H1 (cell line): ENCODE data around the gene BCL2L1. TPM values are rescaled to one million over a fixed set of nuclear protein-coding genes. Genes with fewer than 3 reads are reported as not detected.

Experiments
- CTCF ChIA-PET: fragments of 300-600 bp; sonication (Branson Sonifier 250); formaldehyde crosslinking; loops from one replicate; lab custom pipeline; 2021; ENCODE audit not compliant: partially characterized antibody; lab: Charles Lee
- POLR2A ChIA-PET: fragments of 300-600 bp; sonication (Branson Sonifier 250); formaldehyde crosslinking; loops from one replicate; lab custom pipeline; 2021; ENCODE audit warnings: inconsistent platforms; ENCODE audit not compliant: partially characterized antibody; lab: Charles Lee
- DNase-seq, 2 experiments: peaks; one replicate each; pipeline versions ENCODE4 v3.0.0 to v3.0.0-alpha.2; 2010 to 2022; ENCODE audit warnings: low spot score in 2 of 2, low read depth in 1 of 2, mixed read lengths in 1 of 2
- FAIRE-seq: peaks from 2 replicates; lab custom pipeline; 2011; peaks lifted over from hg19 to GRCh38; lab: Jason Lieb, UNC
- H2AFZ ChIP-seq: 2 replicates; pipeline ENCODE4 v1.8.1; 2012; ENCODE audit warnings: low read length, inconsistent platforms
- H2AK5ac ChIP-seq: 2 replicates; pipeline ENCODE4 v1.6.1; 2013; ENCODE audit warnings: low read depth, low read length
- H2BK120ac ChIP-seq: replicated peaks from 2 replicates; pipeline ENCODE3; 2013; ENCODE audit warnings: low read depth, low read length, inconsistent platforms
- H2BK12ac ChIP-seq: 2 replicates; pipeline ENCODE4 v1.6.1; 2013; ENCODE audit warnings: low read depth, low read length
- H2BK15ac ChIP-seq: 2 replicates; pipeline ENCODE4 v1.6.1; 2013; ENCODE audit warnings: low read length
- H2BK20ac ChIP-seq: 2 replicates; pipeline ENCODE4 v1.6.1; 2013; ENCODE audit warnings: low read length
- H2BK5ac ChIP-seq: 2 replicates; pipeline ENCODE4 v1.6.1; 2013; ENCODE audit warnings: low read depth, low read length
- H3K14ac ChIP-seq: 2 replicates; pipeline ENCODE4 v1.6.1; 2013; ENCODE audit warnings: inconsistent platforms; ENCODE audit not compliant: insufficient read length
- H3K18ac ChIP-seq: 2 replicates; pipeline ENCODE4 v1.6.1; 2013; ENCODE audit warnings: low read length; ENCODE audit errors: extremely low read depth
- H3K23ac ChIP-seq: 2 replicates; pipeline ENCODE4 v1.6.1; 2013; ENCODE audit warnings: inconsistent platforms; ENCODE audit not compliant: insufficient read length
- H3K23me2 ChIP-seq: 2 replicates; pipeline ENCODE4 v1.6.1; 2013; ENCODE audit warnings: low read depth, low read length
- H3K27ac ChIP-seq: 2 replicates; pipeline ENCODE4 v1.6.1; 2011; ENCODE audit warnings: low read depth, low read length, inconsistent platforms
- H3K27me3 ChIP-seq, 4 experiments: replicated peaks in 1 of 4; 1 replicate in 1 of 4; 2 replicates in 3 of 4; pipeline versions ENCODE4 v1.6.1 to v1.8.1; 2011 to 2013; ENCODE audit warnings: low read length in 3 of 4, mild to moderate bottlenecking in 3 of 4, inconsistent platforms in 2 of 4, mixed read lengths in 2 of 4, moderate library complexity in 1 of 4; ENCODE audit not compliant: control insufficient read depth in 3 of 4, insufficient read depth in 3 of 4; ENCODE audit errors: extremely low read depth in 1 of 4
- H3K36me3 ChIP-seq, 4 experiments: 2 replicates each; pipeline versions ENCODE4 v1.6.1 to v1.8.1; 2011 to 2013; ENCODE audit warnings: mild to moderate bottlenecking in 4 of 4, low read length in 3 of 4, moderate library complexity in 2 of 4, control low read depth in 1 of 4, inconsistent platforms in 1 of 4; ENCODE audit not compliant: insufficient read depth in 4 of 4, control insufficient read depth in 2 of 4
- H3K4ac ChIP-seq: replicated peaks from 2 replicates; pipeline ENCODE3; 2013; ENCODE audit warnings: low read length, low read depth, mixed read lengths, inconsistent platforms; ENCODE audit not compliant: insufficient read length
- H3K4me1 ChIP-seq, 4 experiments: replicated peaks in 1 of 4; 1 replicate in 1 of 4; 2 replicates in 3 of 4; pipeline versions ENCODE4 v1.6.1 to v1.8.1; 2011 to 2013; ENCODE audit warnings: low read length in 3 of 4, inconsistent platforms in 2 of 4, mixed read lengths in 1 of 4; ENCODE audit not compliant: insufficient read depth in 4 of 4, control insufficient read depth in 3 of 4
- H3K4me2 ChIP-seq, 2 experiments: 2 replicates each; pipeline versions ENCODE4 v1.6.1 to v1.8.1; 2011 to 2013; ENCODE audit warnings: low read depth in 2 of 2, low read length in 2 of 2, control low read depth in 1 of 2, inconsistent platforms in 1 of 2, mild to moderate bottlenecking in 1 of 2; ENCODE audit not compliant: insufficient read depth in 1 of 2
- H3K4me3 ChIP-seq, 4 experiments: fragments of 200-600, 300-600 bp in 1 of 4; sonication (generic), shearing (Covaris generic), sonication (Bioruptor Twin) in 1 of 4; 2 replicates each; pipeline versions ENCODE4 v1.5.1 to v1.8.1; 2011 to 2016; ENCODE audit warnings: low read length in 4 of 4, low read depth in 3 of 4, control low read depth in 2 of 4, inconsistent platforms in 2 of 4, mild to moderate bottlenecking in 2 of 4, mixed read lengths in 1 of 4, moderate library complexity in 1 of 4; ENCODE audit not compliant: insufficient read depth in 2 of 4; ENCODE audit errors: extremely low read depth in 1 of 4
- H3K56ac ChIP-seq: replicated peaks from 2 replicates; pipeline ENCODE3; 2013; ENCODE audit warnings: low read depth, mild to moderate bottlenecking, mixed read lengths, low read length, inconsistent platforms; ENCODE audit not compliant: insufficient read length
- H3K79me1 ChIP-seq: 2 replicates; pipeline ENCODE4 v1.6.1; 2013; ENCODE audit warnings: low read depth, low read length, control low read depth
- H3K79me2 ChIP-seq, 2 experiments: 2 replicates each; pipeline versions ENCODE4 v1.6.1 to v1.8.1; 2012 to 2013; ENCODE audit warnings: low read length in 2 of 2, mild to moderate bottlenecking in 2 of 2, inconsistent platforms in 1 of 2; ENCODE audit not compliant: insufficient read depth in 2 of 2, control insufficient read depth in 1 of 2
- H3K9ac ChIP-seq, 4 experiments: replicated peaks in 1 of 4; 1 replicate in 1 of 4; 2 replicates in 3 of 4; pipeline versions ENCODE4 v1.6.1 to v1.8.1; 2011 to 2013; ENCODE audit warnings: low read depth in 3 of 4, low read length in 3 of 4, control low read depth in 2 of 4, mild to moderate bottlenecking in 2 of 4, moderate library complexity in 2 of 4, inconsistent platforms in 1 of 4; ENCODE audit errors: extremely low read depth in 1 of 4
- H3K9me3 ChIP-seq, 2 experiments: 2 replicates each; pipeline versions ENCODE4 v1.6.1 to v1.8.1; 2012 to 2013; ENCODE audit warnings: mild to moderate bottlenecking in 2 of 2, moderate library complexity in 2 of 2, control low read depth in 1 of 2, inconsistent platforms in 1 of 2, low read depth in 1 of 2, low read length in 1 of 2, mixed read lengths in 1 of 2; ENCODE audit not compliant: insufficient read depth in 2 of 2
- H4K20me1 ChIP-seq, 2 experiments: replicated peaks in 1 of 2; 2 replicates each; pipeline versions ENCODE3 to v1.8.1; 2011 to 2013; ENCODE audit warnings: inconsistent platforms in 2 of 2, low read length in 2 of 2, mild to moderate bottlenecking in 1 of 2; ENCODE audit not compliant: insufficient read depth in 2 of 2, control insufficient read depth in 1 of 2
- H4K5ac ChIP-seq: 2 replicates; pipeline ENCODE4 v1.6.1; 2013; ENCODE audit warnings: low read length, low read depth, mixed read lengths, inconsistent platforms; ENCODE audit not compliant: insufficient read length
- H4K8ac ChIP-seq: 2 replicates; pipeline ENCODE4 v1.8.0; 2013; ENCODE audit warnings: mild to moderate bottlenecking, moderate library complexity, low read length, inconsistent platforms; ENCODE audit not compliant: insufficient read depth; ENCODE audit errors: extremely low read depth
- H4K91ac ChIP-seq: replicated peaks from 2 replicates; pipeline ENCODE3; 2013; ENCODE audit warnings: low read length, mixed read lengths, inconsistent platforms; ENCODE audit not compliant: insufficient read length
- GTF2F1 ChIP-seq: IDR thresholded peaks from 2 replicates; pipeline ENCODE4 v1.6.1; 2012; ENCODE audit warnings: low read depth, low read length, improper control_type of control experiment, borderline replicate concordance
- JUN ChIP-seq: IDR thresholded peaks from 2 replicates; pipeline ENCODE4 v1.6.1; 2011; ENCODE audit warnings: low read depth, mild to moderate bottlenecking, improper control_type of control experiment, low read length
- PHF8 ChIP-seq: fragments of 200-600 bp; sonication (generic); conservative IDR thresholded peaks from 2 replicates; pipeline ENCODE4 v1.7.1; 2012; ENCODE audit warnings: low read depth, mild to moderate bottlenecking, inconsistent platforms, low read length, moderate library complexity
- SP4 ChIP-seq: IDR thresholded peaks from 2 replicates; pipeline ENCODE4 v1.6.1; 2012; ENCODE audit warnings: low read length, inconsistent platforms
- WGBS, 2 experiments: shearing (Covaris generic) in 1 of 2; methylation state at CpG; one replicate each; pipeline versions ENCODE4 v1.1.6 to v1.1.7; 2013 to 2015; ENCODE audit warnings: low lambda C conversion rate in 2 of 2, mixed read lengths in 2 of 2, inconsistent platforms in 1 of 2, low coverage in 1 of 2, missing lambda C conversion rate in 1 of 2; ENCODE audit not compliant: insufficient replicate concordance in 2 of 2, insufficient coverage in 1 of 2, insufficient read length in 1 of 2; ENCODE audit errors: extremely low coverage in 1 of 2, missing lambda C conversion rate in 1 of 2; 5-methylcytosine and 5-hydroxymethylcytosine counted together
- polyA plus RNA-seq, 7 experiments: library from polyadenylated mRNA; depleted of rRNA in 3 of 7; stranded (reverse) in 5 of 7; unstranded in 2 of 7; fragments of >200 nt in 5 of 7; fragments of 200-250 nt in 2 of 7; gene quantifications; 1 replicate in 5 of 7; 2 replicates in 1 of 7; 4 replicates in 1 of 7; pipeline versions ENCODE4 v1.2.1 to v1.2.3, GENCODE V29; 2011 to 2013; ENCODE audit warnings: missing spikeins in 2 of 7, mixed read lengths in 2 of 7
- total RNA-seq: library from RNA; stranded (reverse); fragmentation: NEBNext Ultra II Directional; extraction: Animal tissue kit (Norgen Biotek cat#: 25700); gene quantifications from 2 replicates; pipeline ENCODE4 v1.2.1, GENCODE V29; 2021
- TF ChIP-seq, protein P1 (sequence below): IDR thresholded peaks from 2 replicates; pipeline ENCODE4 v1.6.1; 2011; ENCODE audit warnings: low read depth, mild to moderate bottlenecking, low read length; ENCODE audit not compliant: insufficient read depth

BCL2L1 gene
- total and polyA plus RNA-seq, 2 of the 8 experiments (the other 6 are each of a cell fraction or from before 2014, with no cell fraction given) = 64.9 to 66.1 TPM

DNA sequence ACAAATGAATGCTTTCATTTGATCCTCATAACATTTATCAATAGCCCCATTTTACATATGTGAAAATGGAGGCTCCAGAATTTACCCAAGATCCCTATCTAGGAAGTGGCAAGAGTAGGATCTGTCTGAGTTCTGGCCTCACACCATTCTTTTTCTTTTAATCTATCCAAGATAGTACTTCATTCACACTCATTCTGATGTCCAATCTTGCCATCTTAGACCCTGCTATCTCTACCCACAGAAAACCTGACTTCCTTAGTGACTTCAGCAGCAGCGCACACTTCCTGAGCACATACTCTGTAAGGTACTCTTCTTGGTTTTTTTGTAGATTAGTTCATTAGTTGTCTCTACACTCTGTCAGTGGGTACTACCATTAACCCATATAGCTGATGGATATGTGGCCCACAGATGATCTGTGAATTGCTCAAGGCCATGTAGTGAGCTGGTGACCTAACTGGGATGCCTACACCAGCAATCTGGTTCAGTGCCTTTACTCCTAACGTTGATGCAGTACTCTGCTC is 48.7 kb downstream of the BCL2L1 start:
- Histone ChIP-seq H3K4me1 (peaks cover 3 to 7% (median 4%) of the 10 kb centered on the region in 4 experiments; a peak in 6 of 7 replicates), H3K4me3 (no peak overlapping the region), H3K23ac (no peak overlapping the region), H2BK12ac (no peak overlapping the region), H3K36me3 (peaks cover 0 to 2% (median 0%) of the 10 kb centered on the region in 4 experiments; a peak in 3 of 8 replicates), H3K4me2 (no peak overlapping the region), H3K27me3 (no peaks in the 10 kb centered on the region), H2AFZ (no peak overlapping the region), H4K91ac (no peak overlapping the region), H2BK15ac (no peak overlapping the region), H4K8ac (no peak overlapping the region), H3K79me2 (peaks cover 0 to 2% of the 10 kb centered on the region in 2 experiments; a peak in 1 of 4 replicates), H3K27ac (no peak overlapping the region), H2AK5ac (no peak overlapping the region), H2BK20ac (no peak overlapping the region), H2BK120ac (no peak overlapping the region), H3K9me3 (no peaks in the 10 kb centered on the region), H3K9ac (no peak overlapping the region), H4K5ac (no peak overlapping the region), H2BK5ac (no peak overlapping the region), H3K23me2 (no peaks in the 10 kb centered on the region), H3K4ac (no peak overlapping the region), H3K56ac (no peak overlapping the region), H3K79me1 (peaks cover 3% of the 10 kb centered on the region; the same call in 1 of the 2 replicates), H3K18ac (no peak overlapping the region), H3K14ac (no peak overlapping the region), H4K20me1 (peaks cover 0 to 3% of the 10 kb centered on the region in 2 experiments)
- no peak for TF ChIP-seq PHF8
- no peak for TF ChIP-seq JUN
- no peak for TF ChIP-seq SP4
- TF ChIP-seq, protein P1, sequence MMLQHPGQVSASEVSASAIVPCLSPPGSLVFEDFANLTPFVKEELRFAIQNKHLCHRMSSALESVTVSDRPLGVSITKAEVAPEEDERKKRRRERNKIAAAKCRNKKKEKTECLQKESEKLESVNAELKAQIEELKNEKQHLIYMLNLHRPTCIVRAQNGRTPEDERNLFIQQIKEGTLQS = no peak
- no peak for TF ChIP-seq GTF2F1
- FAIRE-seq (no peak), DNase-seq (no peak)
- CTCF ChIA-PET = interaction anchor here (0.6 to 9.3 kb wide), 7 partner anchors 10 to 159 kb away, joined by 3 to 52 read pairs (median 9); partner anchors contain the start of gene HM13
- POLR2A ChIA-PET = interaction anchor here (1.6 to 1.8 kb wide), 2 partner anchors 10 to 12 kb away, joined by 7 read pairs; no protein-coding TSS in a partner anchor
- WGBS, 2 experiments = 94% methylated on average over 2 of the region's 2 CpGs; no CpG with 5 or more reads in 1 of the 2 experiments
